A673 (cell line): ENCODE results near the gene GAREM1. TPM values are rescaled to one million over a fixed set of nuclear protein-coding genes. Genes with fewer than 3 reads are reported as not detected.
A peak's percentile ranks its signal among the peaks of the same experiment; 100 is the strongest.

ENCODE experiments used
- Bru-seq: library from RNA; stranded (reverse); fragments of 400-500 nt; gene quantifications from one replicate; lab custom pipeline; 2021; lab: Mats Ljungman, UMichigan
- BruChase-seq, 2 experiments: library from RNA; stranded (reverse); fragments of 400-500 nt; gene quantifications; one replicate each; lab custom pipeline; 2021; lab: Mats Ljungman, UMichigan
- BruUV-seq: library from RNA; stranded (reverse); fragments of 400-500 nt; replicated peaks from 2 replicates; lab custom pipeline; 2021; lab: Mats Ljungman, UMichigan
- CTCF ChIA-PET: fragments of 300-600 bp; sonication (Branson Sonifier 250); formaldehyde crosslinking; loops from one replicate; lab custom pipeline; 2022; ENCODE audit warnings: antibody characterized with exemption; lab: Charles Lee
- POLR2A ChIA-PET: fragments of 300-600 bp; sonication (Branson Sonifier 250); formaldehyde crosslinking; loops from one replicate; lab custom pipeline; 2022; ENCODE audit warnings: antibody characterized with exemption; ENCODE audit not compliant: low non-redundant PET; lab: Charles Lee
- DNase-seq: peaks from one replicate; pipeline ENCODE4 v3.0.0-alpha.2; 2015; ENCODE audit warnings: low spot score
- H3K27ac ChIP-seq: fragments of 200-600 bp; sonication (generic); 2 replicates; pipeline ENCODE4 v1.5.1; 2016; ENCODE audit warnings: mixed run types, low read depth, mild to moderate bottlenecking, mixed read lengths, antibody characterized with exemption, low read length; ENCODE audit not compliant: poor library complexity, severe bottlenecking
- H3K27me3 ChIP-seq: fragments of 200-600 bp; sonication (generic); replicated peaks from 2 replicates; pipeline ENCODE4 v1.6.1; 2017; ENCODE audit warnings: mixed run types, low read depth, mild to moderate bottlenecking, mixed read lengths, antibody characterized with exemption, low read length; ENCODE audit not compliant: insufficient read depth, poor library complexity
- H3K36me3 ChIP-seq: fragments of 200-600 bp; sonication (generic); 2 replicates; pipeline ENCODE4 v1.6.1; 2016; ENCODE audit warnings: mixed run types, mild to moderate bottlenecking, mixed read lengths, antibody characterized with exemption, low read length; ENCODE audit not compliant: insufficient read depth, poor library complexity, severe bottlenecking
- H3K4me1 ChIP-seq: fragments of 200-600 bp; sonication (generic); 2 replicates; pipeline ENCODE4 v1.6.1; 2017; ENCODE audit warnings: mixed run types, mild to moderate bottlenecking, mixed read lengths, antibody characterized with exemption, low read length; ENCODE audit not compliant: insufficient read depth, poor library complexity, severe bottlenecking
- H3K4me3 ChIP-seq: fragments of 200-600 bp; sonication (generic); 2 replicates; pipeline ENCODE4 v1.5.1; 2016; ENCODE audit warnings: low read depth, mixed run types, mild to moderate bottlenecking, mixed read lengths, low read length; ENCODE audit not compliant: poor library complexity, severe bottlenecking
- H3K9me3 ChIP-seq: fragments of 200-600 bp; sonication (generic); 2 replicates; pipeline ENCODE4 v1.6.1; 2016; ENCODE audit warnings: mixed run types, low read depth, mild to moderate bottlenecking, mixed read lengths, antibody characterized with exemption, low read length; ENCODE audit not compliant: poor library complexity, severe bottlenecking
- CTCF ChIP-seq: fragments of 300-800, 200-600 bp; sonication (generic); conservative IDR thresholded peaks from 2 replicates; pipeline ENCODE4 v1.5.1; 2017; ENCODE audit warnings: low read depth, mild to moderate bottlenecking, antibody characterized with exemption, low read length, moderate library complexity, mixed read lengths
- EZH2 ChIP-seq: fragments of 200-600 bp; sonication (generic); IDR thresholded peaks from 2 replicates; pipeline ENCODE4 v1.6.1; 2017; ENCODE audit warnings: borderline replicate concordance, low read depth, mild to moderate bottlenecking, mixed read lengths, antibody characterized with exemption, low read length; ENCODE audit not compliant: poor library complexity, severe bottlenecking
- intact Hi-C: fragments of 100-400 bp; cut with micrococcal nuclease; formaldehyde crosslinking; loops from one replicate; pipeline ENCODE4 v1.10.0; 2022; ENCODE audit not compliant: unreplicated experiment
- long read RNA-seq: library from polyadenylated mRNA; stranded (forward); transcript quantifications from one replicate; pipeline ENCODE4 v2.0.0, GENCODE V29; 2022
- total RNA-seq: library from RNA; stranded (reverse); gene quantifications from 2 replicates; pipeline ENCODE4 v1.2.3, GENCODE V29; 2021

Gene GAREM1
- total RNA-seq (8.4 and 9.5 TPM in 2 replicates), Bru-seq, nascent RNA (percentile 69 among the genes with signal in this experiment), BruChase-seq, experiment 1, labeled RNA remaining after a 2-hour chase (percentile 55 among the genes with signal in this experiment), BruChase-seq, experiment 2, labeled RNA remaining after a 6-hour chase (percentile 48 among the genes with signal in this experiment)
- long read RNA-seq, full-length matches to known transcripts, result 8 of 13 reads
- long read RNA-seq, partial matches to known transcripts, result 1 of 13 reads
- long read RNA-seq, other reads (novel, unspliced or antisense), result 4 of 13 reads

DNA sequence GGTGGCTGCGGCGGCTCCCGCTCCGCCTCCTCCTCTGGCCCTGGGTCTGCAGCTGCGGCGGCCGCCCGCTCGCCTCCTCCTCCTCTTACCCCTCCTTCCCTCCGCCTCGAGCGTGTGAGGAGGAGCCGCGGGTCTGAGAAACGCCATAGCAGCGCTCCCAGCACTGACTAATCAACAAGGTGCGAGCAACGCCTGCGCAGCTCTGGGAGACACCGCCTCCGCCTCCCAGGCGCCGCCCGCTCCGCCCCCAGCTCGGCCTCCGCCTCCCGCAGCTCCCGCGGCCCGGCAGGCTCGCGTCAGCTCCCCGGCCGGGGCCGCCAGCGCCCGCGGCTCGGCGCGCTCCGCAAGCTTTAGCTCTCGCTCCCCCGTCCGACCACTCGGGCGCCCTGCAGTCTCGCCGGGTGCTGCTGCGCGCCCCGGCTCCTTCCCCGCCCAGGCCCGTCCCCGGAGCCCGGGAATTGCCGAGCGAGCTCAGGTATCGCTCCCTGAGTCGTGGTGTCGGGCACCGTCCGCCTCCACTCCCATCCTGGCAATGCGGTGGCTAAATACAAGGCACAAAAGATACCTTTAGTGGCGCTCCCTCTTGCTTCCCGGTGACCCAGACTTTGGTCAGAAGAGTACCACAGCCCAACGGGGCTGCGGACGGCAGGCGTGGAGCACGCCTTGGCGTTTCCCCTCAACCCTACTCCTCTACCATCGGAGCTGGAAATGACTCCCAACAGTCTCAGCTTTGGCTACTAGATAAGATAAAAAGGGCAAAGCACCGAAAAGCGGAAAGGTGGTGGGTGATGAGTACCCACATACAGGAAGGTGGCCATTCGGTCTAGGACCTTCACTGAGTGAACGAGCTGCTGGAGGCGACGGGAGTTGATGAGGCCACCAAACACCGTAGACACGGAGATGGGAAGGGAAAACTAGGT is at the start of gene GAREM1:
Gene GAREM1 (minus strand): TSS at position 169 of the 920 bp plus-strand sequence. CDS start 454 bp downstream, outside the sequence.
- H3K27me3 ChIP-seq, result no peaks in the 10 kb centered on the region
- CTCF ChIA-PET, result interaction anchor here (0.6 to 2.8 kb wide), 10 partner anchors 79 to 753 kb away, joined by 3 to 45 read pairs (median 4); no protein-coding TSS in a partner anchor
- H3K4me1 ChIP-seq, result peaks cover 5% of the 10 kb centered on the region
- POLR2A ChIA-PET, result interaction anchor here (0.6 kb wide), 2 partner anchors 111 to 168 kb away, joined by 3 read pairs; no protein-coding TSS in a partner anchor
- no peak for TF ChIP-seq EZH2
- TF ChIP-seq CTCF, result peak; percentile 67
- peak; percentile 97 for DNase-seq
- intact Hi-C loops, result loop anchor here (1.0 to 5.0 kb wide), 4 partner anchors 76 to 313 kb away; no protein-coding TSS in a partner anchor
- H3K4me3 ChIP-seq, result peak within 1 kb of the TSS; percentile 77
- no peaks in the 10 kb centered on the region for H3K9me3 ChIP-seq
- no peaks in the 10 kb centered on the region for H3K36me3 ChIP-seq
- no peak within 1 kb of the TSS for H3K27ac ChIP-seq
- no TSS peak for BruUV-seq

DNA sequence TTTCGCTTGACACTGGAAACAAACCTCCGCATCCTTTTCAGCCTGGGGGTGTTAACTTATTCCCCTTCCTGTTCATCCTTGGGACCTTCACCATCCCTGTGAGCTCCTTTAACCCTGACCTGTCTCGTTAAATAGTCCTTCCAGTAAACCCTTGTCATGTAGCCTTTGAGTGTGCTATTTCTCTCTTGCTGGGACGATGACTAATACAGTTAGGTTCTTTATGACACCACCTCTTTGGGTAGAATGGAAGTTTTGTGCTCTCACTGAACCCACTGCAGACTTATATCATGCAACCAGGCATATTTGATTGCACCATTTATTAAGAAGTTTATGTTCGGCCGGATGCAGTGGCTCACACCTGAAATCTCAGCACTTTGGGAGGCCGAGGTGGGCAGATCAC is 40.5 kb upstream of the GAREM1 start:
- Histone ChIP-seq H3K27ac (no peak overlapping the region), H3K36me3 (no peaks in the 10 kb centered on the region), H3K4me1 (peaks cover 3% of the 10 kb centered on the region), H3K4me3 (no peak overlapping the region), H3K9me3 (no peaks in the 10 kb centered on the region), H3K27me3 (no peaks in the 10 kb centered on the region)
- TF ChIP-seq CTCF, result no peak
- TF ChIP-seq EZH2, result no peak
- DNase-seq, result no peak
- intact Hi-C loops, result no loop called here
- no TSS peak for BruUV-seq
- ChIA-PET POLR2A (no interaction called here), CTCF (no interaction called here)

DNA sequence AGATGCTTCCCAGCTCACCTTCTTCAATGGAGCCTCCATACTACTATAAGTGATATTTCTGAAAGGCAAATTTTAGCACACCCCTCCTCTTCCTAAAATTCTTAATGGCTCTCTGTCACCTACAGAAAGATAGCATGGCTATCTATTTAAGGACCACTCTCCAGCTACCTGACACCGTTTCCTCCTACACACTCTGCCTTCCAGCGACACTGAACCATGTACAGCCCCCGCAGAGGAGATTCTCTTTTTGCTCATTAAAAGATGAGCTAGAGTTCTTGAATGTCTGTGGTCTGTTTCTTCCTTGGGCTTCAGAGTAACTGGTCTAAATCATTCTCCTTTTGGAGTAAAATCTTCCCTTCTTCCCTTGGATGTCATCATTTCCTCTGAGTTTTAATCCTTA is 38.4 kb upstream of the GAREM1 start:
- intact Hi-C loops, result no loop called here
- ChIA-PET CTCF (no interaction called here), POLR2A (no interaction called here)
- TF ChIP-seq EZH2 (no peak), CTCF (no peak)
- Histone ChIP-seq H3K9me3 (no peaks in the 10 kb centered on the region), H3K27ac (no peak overlapping the region), H3K27me3 (no peaks in the 10 kb centered on the region), H3K36me3 (no peaks in the 10 kb centered on the region), H3K4me3 (no peak overlapping the region), H3K4me1 (peaks cover 3% of the 10 kb centered on the region)
- DNase-seq, result peak; percentile 3
- no TSS peak for BruUV-seq
